Fibroblast of lung (primary cell): ENCODE data around the gene RNU1-1.
"Not testable (repeated sequence)": the region's sequence is repeated elsewhere in the genome, so short reads cannot be mapped to it uniquely, and the experiment has no call there.

Experiments used
- CTCF ChIP-seq, 2 donors: IDR thresholded peaks in 1 of 2; conservative IDR thresholded peaks in 1 of 2; 1 replicate in 1 of 2; 2 replicates in 1 of 2; pipeline ENCODE4 v1.5.1; 2011 to 2012; ENCODE audit warnings: low read length in 2 of 2, control low read depth in 1 of 2, inconsistent platforms in 1 of 2, low read depth in 1 of 2, mild to moderate bottlenecking in 1 of 2
- EZH2 ChIP-seq: IDR thresholded peaks from 2 replicates; pipeline ENCODE4 v1.5.1; 2012; ENCODE audit warnings: low read length, control low read depth, mild to moderate bottlenecking; ENCODE audit errors: missing control alignments

GRCh38 chr1:16561035-16561434 is 47.0 kb upstream of the RNU1-1 start:
- not testable (repeated sequence) for TF ChIP-seq CTCF (conservative IDR thresholded peaks at IDR 0.05 in 1 of 2, IDR thresholded peaks at IDR 0.05 in 1 of 2; ENCODE audit: low read depth in 1 of 2, low read length in 2 of 2); EZH2
